K562 (cell line): ENCODE results near the gene EXOC2. TPM values are rescaled to one million over a fixed set of nuclear protein-coding genes. Genes with fewer than 3 reads are reported as not detected.

Experiments
- ATAC-seq: fragments of 200-7000 bp; cut with Tn5 transposase; 3 replicates; pipeline ENCODE4 v1.9.1; 2020; ENCODE audit warnings: moderate library complexity
- BruUV-seq: library from RNA; stranded (reverse); fragments of 400-500 nt; replicated peaks from 2 replicates; lab custom pipeline; 2021; lab: Mats Ljungman, UMichigan
- CTCF ChIA-PET: fragments of 300-600 bp; formaldehyde crosslinking; extraction: SDS; loops from one replicate; lab custom pipeline; 2021; ENCODE audit warnings: low intra/inter-chr PET ratio; lab: Yijun Ruan, JAX
- POLR2A ChIA-PET: fragments of 300-600, 350-650 bp; sonication (Branson Sonifier 250); formaldehyde crosslinking; extraction: SDS; loops from one replicate; lab custom pipeline; 2021; ENCODE audit warnings: antibody characterized with exemption, inconsistent platforms; lab: Yijun Ruan, JAX
- DNase-seq, 4 experiments: peaks; one replicate each; pipeline versions ENCODE4 v3.0.0 to v3.0.0-alpha.2; 2011 to 2018; ENCODE audit warnings: low spot score in 3 of 4, mixed read lengths in 3 of 4; ENCODE audit errors: extremely low read depth in 1 of 4
- FAIRE-seq: peaks from 2 replicates; lab custom pipeline; 2011; peaks lifted over from hg19 to GRCh38; lab: Jason Lieb, UNC
- H2AFZ ChIP-seq: 2 replicates; pipeline ENCODE4 v1.6.0; 2011; ENCODE audit warnings: low read depth, low read length, control low read depth, inconsistent platforms
- H3K27ac ChIP-seq: fragments of 200-600 bp; 3 replicates; pipeline ENCODE4 v1.8.0; 2011; ENCODE audit warnings: low read depth, mild to moderate bottlenecking, control low read depth, inconsistent platforms, low read length, moderate library complexity, mixed read lengths; ENCODE audit errors: extremely low read depth
- H3K27me3 ChIP-seq, 2 experiments: fragments of 300-600 bp in 1 of 2; 2 replicates in 1 of 2; 3 replicates in 1 of 2; pipeline versions ENCODE4 v1.6.0 to v1.8.0; 2011; ENCODE audit warnings: inconsistent platforms in 2 of 2, low read length in 2 of 2, mild to moderate bottlenecking in 1 of 2, mixed read lengths in 1 of 2, moderate library complexity in 1 of 2; ENCODE audit not compliant: control insufficient read depth in 2 of 2, insufficient read depth in 2 of 2
- H3K36me3 ChIP-seq: fragments of 300-600 bp; 3 replicates; pipeline ENCODE4 v1.8.0; 2011; ENCODE audit warnings: mild to moderate bottlenecking, low read length, inconsistent platforms; ENCODE audit not compliant: control insufficient read depth, insufficient read depth
- H3K4me1 ChIP-seq, 2 experiments: fragments of 200-600 bp in 1 of 2; replicated peaks in 1 of 2; 2 replicates in 1 of 2; 3 replicates in 1 of 2; pipeline versions ENCODE4 v1.5.1 to v1.8.0; 2011; ENCODE audit warnings: inconsistent platforms in 2 of 2, low read length in 2 of 2, mild to moderate bottlenecking in 1 of 2, mixed read lengths in 1 of 2, moderate library complexity in 1 of 2; ENCODE audit not compliant: control insufficient read depth in 2 of 2, insufficient read depth in 2 of 2
- H3K4me2 ChIP-seq: 2 replicates; pipeline ENCODE4 v1.6.1; 2011; ENCODE audit warnings: low read length, control low read depth, inconsistent platforms, mixed read lengths; ENCODE audit not compliant: insufficient read depth
- H3K4me3 ChIP-seq: fragments of 200-600 bp; sonication (generic), shearing (Covaris generic); 2 replicates; pipeline ENCODE4 v1.5.1; 2016; ENCODE audit warnings: control low read depth, inconsistent platforms
- H3K79me2 ChIP-seq: fragments of 200-600 bp; 3 replicates; pipeline ENCODE4 v1.8.0; 2011; ENCODE audit warnings: low read length, inconsistent platforms; ENCODE audit not compliant: control insufficient read depth, insufficient read depth
- H3K9ac ChIP-seq, 2 experiments: 2 replicates each; pipeline versions ENCODE4 v1.6.0 to v1.6.1; 2011; ENCODE audit warnings: low read depth in 2 of 2, low read length in 2 of 2, control low read depth in 1 of 2, inconsistent platforms in 1 of 2, mild to moderate bottlenecking in 1 of 2, mixed read lengths in 1 of 2; ENCODE audit not compliant: insufficient read depth in 1 of 2
- H3K9me1 ChIP-seq: one replicate; pipeline ENCODE4 v1.6.0; 2011; ENCODE audit warnings: inconsistent platforms, mild to moderate bottlenecking, low read length, moderate library complexity; ENCODE audit not compliant: control insufficient read depth, insufficient read depth
- H3K9me3 ChIP-seq: replicated peaks from 2 replicates; pipeline ENCODE4 v1.5.1; 2011; ENCODE audit warnings: low read depth, low read length, inconsistent platforms; ENCODE audit not compliant: control insufficient read depth, insufficient read depth
- H4K20me1 ChIP-seq: replicated peaks from 2 replicates; pipeline ENCODE4 v1.6.1; 2011; ENCODE audit warnings: low read length, inconsistent platforms, mixed read lengths; ENCODE audit not compliant: control insufficient read depth, insufficient read depth
- CUX1 ChIP-seq: fragments of 200-800 bp; sonication (Bioruptor generic); IDR thresholded peaks from 2 replicates; pipeline ENCODE4 v1.6.1; 2016; ENCODE audit warnings: missing genetic modification characterization, missing compliant biosample characterization
- ELF4 ChIP-seq: fragments of 450-650 bp; formaldehyde crosslinking; IDR thresholded peaks from 2 replicates; pipeline ENCODE4 v1.4.0; 2022; ENCODE audit warnings: missing genetic modification characterization
- PCBP2 ChIP-seq: fragments of 200-400 bp; formaldehyde crosslinking; IDR thresholded peaks from 2 replicates; pipeline ENCODE4 v1.6.1; 2018; ENCODE audit warnings: low read length, low read depth, mild to moderate bottlenecking, moderate library complexity; ENCODE audit not compliant: poor library complexity, severe bottlenecking
- PHF21A ChIP-seq: fragments of 450-650 bp; IDR thresholded peaks from 2 replicates; pipeline ENCODE4 v1.6.1; 2017; ENCODE audit warnings: low read depth, borderline replicate concordance
- RBBP5 ChIP-seq: fragments of 200-600 bp; sonication (generic); IDR thresholded peaks from 2 replicates; pipeline ENCODE4 v1.6.1; 2012; ENCODE audit warnings: borderline replicate concordance, mild to moderate bottlenecking, low read length, control low read depth, inconsistent platforms; ENCODE audit not compliant: insufficient read depth, poor library complexity, severe bottlenecking
- SMC3 ChIP-seq: conservative IDR thresholded peaks from 2 replicates; pipeline ENCODE4 v1.6.1; 2011; ENCODE audit warnings: low read depth, low read length, improper control_type of control experiment; ENCODE audit not compliant: insufficient read depth
- SNIP1 ChIP-seq: fragments of 450-650 bp; IDR thresholded peaks from 2 replicates; pipeline ENCODE4 v1.7.1; 2017; ENCODE audit warnings: low read depth, mild to moderate bottlenecking
- SUPT5H ChIP-seq: fragments of 450-650 bp; IDR thresholded peaks from 2 replicates; pipeline ENCODE4 v1.6.1; 2016
- ZBTB8A ChIP-seq: fragments of 450-650 bp; IDR thresholded peaks from 2 replicates; pipeline ENCODE4 v1.6.1; 2018; ENCODE audit warnings: mild to moderate bottlenecking, moderate library complexity; ENCODE audit not compliant: partially characterized antibody
- ZNF280A ChIP-seq: fragments of 450-650 bp; IDR thresholded peaks from 2 replicates; pipeline ENCODE4 v1.6.1; 2018; ENCODE audit warnings: mild to moderate bottlenecking, low read depth; ENCODE audit not compliant: partially characterized antibody
- ZNF583 ChIP-seq: fragments of 250-450 bp; sonication (Bioruptor Pico); IDR thresholded peaks from 2 replicates; pipeline ENCODE4 v1.4.0; 2020
- ZNF696 ChIP-seq: fragments of 250-450 bp; sonication (Bioruptor Pico); conservative IDR thresholded peaks from 2 replicates; pipeline ENCODE4 v1.4.0; 2020; ENCODE audit warnings: mild to moderate bottlenecking, moderate library complexity
- ZNF707 ChIP-seq: fragments of 250-450 bp; sonication (Bioruptor Pico); conservative IDR thresholded peaks from 2 replicates; pipeline ENCODE4 v1.8.0; 2022; ENCODE audit warnings: inconsistent platforms, mild to moderate bottlenecking, moderate library complexity
- WGBS: fragments of 100-300 bp; shearing (Covaris generic); methylation state at CpG from one replicate; pipeline ENCODE4 v1.1.6; 2016; ENCODE audit warnings: low coverage, mixed read lengths; ENCODE audit not compliant: insufficient coverage; ENCODE audit errors: missing lambda C conversion rate; 5-methylcytosine and 5-hydroxymethylcytosine counted together
- in situ Hi-C: fragments of 300-500 bp; cut with MboI; formaldehyde crosslinking; loops from 4 replicates; pipeline ENCODE4 v1.15.0; 2018; ENCODE audit warnings: inconsistent platforms, mixed read lengths
- intact Hi-C: fragments of 100-400 bp; cut with micrococcal nuclease; formaldehyde crosslinking; loops from 2 replicates; pipeline ENCODE4 v1.14.2; 2022
- polyA plus RNA-seq, 8 experiments: library from polyadenylated mRNA; depleted of rRNA in 4 of 8; stranded (reverse) in 5 of 8; unstranded in 3 of 8; fragments of >200 nt; fragmentation: Nextera tagmentation in 2 of 8; fragmentation: Illumina TruSeq in 1 of 8; extraction: Ambion mirVana in 2 of 8; extraction: Trizol in 1 of 8; gene quantifications; 2 replicates each; pipeline versions ENCODE4 v1.2.1 to v1.2.3, GENCODE V29; 2011 to 2014; ENCODE audit warnings: inconsistent platforms in 1 of 8, missing spikeins in 1 of 8
- total RNA-seq, 7 experiments: library from RNA; depleted of rRNA in 6 of 7; stranded (reverse); fragments of >200 nt in 6 of 7; fragmentation: Illumina TruSeq in 2 of 7; extraction: Trizol in 2 of 7; gene quantifications; 2 replicates each; pipeline versions ENCODE4 v1.2.1 to v1.2.3, GENCODE V29; 2011 to 2021; ENCODE audit warnings: low replicate concordance in 1 of 7

EXOC2 gene
- total and polyA plus RNA-seq, 9 of the 15 experiments (the other 6 are each of a cell fraction or from before 2014, with no cell fraction given), result 12.2 to 30.2 (median 24.2) TPM

GRCh38 chr6:731924-732323 lies 39.0 kb upstream of the EXOC2 start:
- Histone ChIP-seq H3K79me2 (no peaks in the 10 kb centered on the region), H3K9me1 (no peaks in the 10 kb centered on the region), H3K9ac (no peak overlapping the region), H3K9me3 (no peaks in the 10 kb centered on the region), H3K4me2 (no peak overlapping the region), H3K27ac (no peak overlapping the region), H3K4me3 (no peak overlapping the region), H3K4me1 (peaks cover 0 to 6% of the 10 kb centered on the region in 2 experiments; a peak in 1 of 5 replicates), H3K27me3 (peaks cover 45 to 48% of the 10 kb centered on the region in 2 experiments; a peak in 4 of 5 replicates), H4K20me1 (no peaks in the 10 kb centered on the region), H3K36me3 (no peaks in the 10 kb centered on the region), H2AFZ (no peak overlapping the region)
- 1% methylated on average over 7 of the region's 7 CpGs for WGBS
- FAIRE-seq (no peak), DNase-seq (no peak), ATAC-seq (no peak)
- BruUV-seq, result no TSS peak
- intact Hi-C loops (no loop called here), in situ Hi-C loops (no loop called here)
- no peak for TF ChIP-seq ZNF280A
- no peak for TF ChIP-seq PHF21A
- no peak for TF ChIP-seq ZBTB8A
- TF ChIP-seq SUPT5H, result no peak
- TF ChIP-seq PCBP2, result no peak
- TF ChIP-seq ZNF583 (CRISPR knock-in tag), result no peak
- TF ChIP-seq SMC3, result no peak
- no peak for TF ChIP-seq CUX1
- no peak for TF ChIP-seq ZNF696 (CRISPR knock-in tag)
- no peak for TF ChIP-seq ZNF707 (CRISPR knock-in tag)
- no peak for TF ChIP-seq ELF4 (CRISPR knock-in tag)
- TF ChIP-seq SNIP1, result no peak
- TF ChIP-seq RBBP5, result no peak
- ChIA-PET POLR2A (no interaction called here), CTCF (no interaction called here)
